CD14-positive monocyte (primary cell): ENCODE measurements around the gene TBC1D5. TPM values are rescaled to one million over a fixed set of nuclear protein-coding genes. Genes with fewer than 3 reads are reported as not detected.

Source experiments
- DNase-seq, 3 donors: peaks; one replicate each; pipeline ENCODE4 v3.0.0-alpha.2; 2011 to 2022
- H2AFZ ChIP-seq: 2 replicates; pipeline ENCODE4 v1.6.0; 2012; ENCODE audit warnings: mild to moderate bottlenecking, low read depth, low read length, inconsistent platforms; ENCODE audit not compliant: insufficient read depth, poor library complexity, severe bottlenecking
- H3K27ac ChIP-seq, 2 donors: 1 replicate in 1 of 2; 2 replicates in 1 of 2; pipeline ENCODE4 v1.5.1; 2012 to 2013; ENCODE audit warnings: low read length in 2 of 2, control low read depth in 1 of 2, inconsistent platforms in 1 of 2, low read depth in 1 of 2, mild to moderate bottlenecking in 1 of 2
- H3K27me3 ChIP-seq, 2 donors: one replicate each; pipeline versions ENCODE4 v1.6.0 to v1.6.1; 2011 to 2013; ENCODE audit warnings: low read length in 2 of 2; ENCODE audit not compliant: control insufficient read depth in 2 of 2, insufficient read depth in 2 of 2
- H3K36me3 ChIP-seq, 2 donors: replicated peaks in 1 of 2; 1 replicate in 1 of 2; 2 replicates in 1 of 2; pipeline versions ENCODE4 v1.5.1 to v1.6.1; 2012 to 2013; ENCODE audit warnings: low read length in 2 of 2, control low read depth in 1 of 2, inconsistent platforms in 1 of 2, mild to moderate bottlenecking in 1 of 2; ENCODE audit not compliant: insufficient read depth in 2 of 2, control insufficient read depth in 1 of 2
- H3K4me1 ChIP-seq, 2 donors: 1 replicate in 1 of 2; 2 replicates in 1 of 2; pipeline versions ENCODE4 v1.5.1 to v1.6.1; 2012 to 2013; ENCODE audit warnings: low read length in 2 of 2, control low read depth in 1 of 2, inconsistent platforms in 1 of 2, mild to moderate bottlenecking in 1 of 2, moderate library complexity in 1 of 2; ENCODE audit not compliant: insufficient read depth in 2 of 2, control insufficient read depth in 1 of 2
- H3K4me2 ChIP-seq: replicated peaks from 2 replicates; pipeline ENCODE3; 2012; ENCODE audit warnings: low read length, moderate library complexity, mild to moderate bottlenecking; ENCODE audit not compliant: poor library complexity, severe bottlenecking; ENCODE audit errors: extremely low read depth
- H3K4me3 ChIP-seq, 3 experiments: fragments of 200-600 bp in 1 of 3; sonication (generic) in 1 of 3; replicated peaks in 1 of 3; 1 replicate in 2 of 3; 2 replicates in 1 of 3; pipeline ENCODE4 v1.5.1; 2011 to 2013; ENCODE audit warnings: low read length in 3 of 3, mild to moderate bottlenecking in 3 of 3, control low read depth in 2 of 3, low read depth in 2 of 3, inconsistent platforms in 1 of 3, moderate library complexity in 1 of 3
- H3K79me2 ChIP-seq: 2 replicates; pipeline ENCODE4 v1.6.0; 2012; ENCODE audit warnings: mild to moderate bottlenecking, control low read depth, inconsistent platforms, low read length, moderate library complexity; ENCODE audit not compliant: insufficient read depth
- H3K9ac ChIP-seq: 2 replicates; pipeline ENCODE4 v1.6.0; 2017; ENCODE audit warnings: low read length, mild to moderate bottlenecking; ENCODE audit not compliant: insufficient read depth, poor library complexity, severe bottlenecking
- H3K9me3 ChIP-seq, 2 donors: replicated peaks in 1 of 2; 1 replicate in 1 of 2; 2 replicates in 1 of 2; pipeline versions ENCODE4 v1.5.1 to v1.6.1; 2012 to 2013; ENCODE audit warnings: low read length in 2 of 2, control low read depth in 1 of 2; ENCODE audit not compliant: control insufficient read depth in 1 of 2, insufficient read depth in 1 of 2
- H4K20me1 ChIP-seq: 2 replicates; pipeline ENCODE4 v1.6.0; 2012; ENCODE audit warnings: mild to moderate bottlenecking, low read length, control low read depth, moderate library complexity; ENCODE audit not compliant: insufficient read depth
- H3K27ac Mint-ChIP-seq, 7 donors: one replicate each; pipeline ENCODE4 v1.8.0; 2020; ENCODE audit warnings: mild to moderate bottlenecking in 7 of 7, mixed read lengths in 7 of 7, moderate library complexity in 6 of 7, inconsistent platforms in 2 of 7
- H3K27me3 Mint-ChIP-seq, 3 donors: one replicate each; pipeline ENCODE4 v1.8.0; 2021 to 2022; ENCODE audit warnings: low read depth in 3 of 3, mild to moderate bottlenecking in 3 of 3, mixed read lengths in 3 of 3, moderate library complexity in 3 of 3, inconsistent platforms in 1 of 3
- H3K36me3 Mint-ChIP-seq, 2 donors: one replicate each; pipeline ENCODE4 v1.8.0; 2020; ENCODE audit warnings: mixed read lengths in 2 of 2, inconsistent platforms in 1 of 2, mild to moderate bottlenecking in 1 of 2
- H3K4me1 Mint-ChIP-seq: one replicate; pipeline ENCODE4 v1.8.0; 2020; ENCODE audit warnings: mild to moderate bottlenecking, mixed read lengths
- H3K4me3 Mint-ChIP-seq, 2 donors: one replicate each; pipeline ENCODE4 v1.8.0; 2020; ENCODE audit warnings: mild to moderate bottlenecking in 2 of 2, mixed read lengths in 2 of 2, moderate library complexity in 1 of 2
- H3K9me3 Mint-ChIP-seq, 7 donors: one replicate each; pipeline ENCODE4 v1.8.0; 2020 to 2022; ENCODE audit warnings: mixed read lengths in 7 of 7, mild to moderate bottlenecking in 6 of 7, moderate library complexity in 6 of 7, inconsistent platforms in 2 of 7
- CTCF ChIP-seq: fragments of 200-600 bp; IDR thresholded peaks from one replicate; pipeline ENCODE4 v1.8.0; 2022; ENCODE audit warnings: antibody characterized with exemption, mild to moderate bottlenecking
- WGBS: methylation state at CpG from one replicate; pipeline ENCODE4 v1.1.5; 2013; ENCODE audit warnings: missing lambda C conversion rate; ENCODE audit not compliant: insufficient coverage; 5-methylcytosine and 5-hydroxymethylcytosine counted together
- intact Hi-C, 2 donors: fragments of 100-400 bp; cut with micrococcal nuclease; formaldehyde crosslinking; loops; one replicate each; pipeline versions ENCODE4 v1.15.0 to v1.15.1; 2023
- polyA plus RNA-seq, 3 donors: library from polyadenylated mRNA; depleted of rRNA in 1 of 3; unstranded in 2 of 3; stranded (reverse) in 1 of 3; fragments of 300-500 nt in 2 of 3; fragments of >200 nt in 1 of 3; fragmentation: Illumina TruSeq in 2 of 3; gene quantifications; 1 replicate in 2 of 3; 2 replicates in 1 of 3; pipeline ENCODE4 v1.2.3, GENCODE V29; 2012 to 2021

Gene TBC1D5
- polyA plus RNA-seq, 3 donors = 17.6 to 35.3 (median 21.0) TPM

DNA sequence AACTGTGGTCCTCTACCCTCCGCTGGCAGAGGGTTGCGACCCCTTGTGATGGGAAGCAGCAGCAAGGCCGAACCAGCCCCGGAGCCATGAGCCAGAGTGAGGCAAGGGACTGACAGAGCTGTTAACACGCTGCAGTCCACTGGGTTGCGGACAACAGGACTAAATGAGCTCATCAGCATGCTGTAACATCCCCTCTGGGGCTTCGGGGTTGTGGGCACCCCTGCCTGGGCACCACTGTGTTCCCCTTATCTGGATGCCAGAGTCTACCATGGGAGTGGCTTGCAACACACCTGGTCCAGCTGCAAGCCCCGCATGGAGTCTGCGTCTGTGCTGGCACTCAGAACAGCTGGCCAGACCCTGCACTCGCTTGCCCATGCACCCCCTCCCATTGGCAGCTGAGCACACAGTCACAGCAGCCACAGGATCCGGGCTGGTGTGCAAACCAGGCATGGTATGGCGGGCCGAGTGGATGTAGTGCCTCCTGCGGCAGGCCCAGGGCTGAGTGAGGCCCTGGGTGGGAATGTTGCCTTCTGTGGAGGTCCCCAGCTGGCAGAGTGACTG is 453.5 kb downstream of the TBC1D5 start:
- peak overlapping the region in 1 of 7 donors; percentile 10 for H3K27ac Mint-ChIP-seq
- H3K27ac ChIP-seq = no peak overlapping the region
- no peaks in the 10 kb centered on the region for H4K20me1 ChIP-seq
- no peak overlapping the region for H3K4me2 ChIP-seq
- H3K9me3 Mint-ChIP-seq = no peaks in the 10 kb centered on the region
- no peaks in the 10 kb centered on the region for H3K79me2 ChIP-seq
- peaks cover 22 to 42% of the 10 kb centered on the region in 2 donors for H3K36me3 ChIP-seq
- H3K4me3 ChIP-seq = no peak overlapping the region
- DNase-seq = no peak
- no peak for TF ChIP-seq CTCF
- no peaks in the 10 kb centered on the region for H3K9me3 ChIP-seq
- H3K4me1 ChIP-seq = no peaks in the 10 kb centered on the region
- no peaks in the 10 kb centered on the region for H3K4me1 Mint-ChIP-seq
- H3K27me3 Mint-ChIP-seq = peaks cover 0 to 1% (median 0%) of the 10 kb centered on the region in 3 donors
- peaks cover 26 to 33% of the 10 kb centered on the region in 2 donors for H3K36me3 Mint-ChIP-seq
- 99% methylated on average over 12 of the region's 14 CpGs for WGBS
- no peak overlapping the region for H2AFZ ChIP-seq
- H3K4me3 Mint-ChIP-seq = no peak overlapping the region
- intact Hi-C loops = no loop called here
- H3K27me3 ChIP-seq = no peaks in the 10 kb centered on the region
- H3K9ac ChIP-seq = no peak overlapping the region

GRCh38 chr3:17287006-17287689 is 455.3 kb downstream of the TBC1D5 start:
- no peaks in the 10 kb centered on the region for H3K79me2 ChIP-seq
- WGBS = no CpG with 5 or more reads among the region's 5 CpGs
- H4K20me1 ChIP-seq = no peaks in the 10 kb centered on the region
- H3K9me3 ChIP-seq = no peaks in the 10 kb centered on the region
- Mint-ChIP-seq H3K4me1 (no peaks in the 10 kb centered on the region), H3K4me3 (no peak overlapping the region), H3K27ac (no peak overlapping the region), H3K36me3 (peaks cover 31 to 33% of the 10 kb centered on the region in 2 donors), H3K27me3 (peaks cover 0 to 1% (median 0%) of the 10 kb centered on the region in 3 donors), H3K9me3 (no peaks in the 10 kb centered on the region)
- no peak for TF ChIP-seq CTCF
- peaks cover 22 to 46% of the 10 kb centered on the region in 2 donors for H3K36me3 ChIP-seq
- H3K27ac ChIP-seq = no peak overlapping the region
- no peak overlapping the region for H3K4me3 ChIP-seq
- H2AFZ ChIP-seq = no peak overlapping the region
- H3K4me2 ChIP-seq = no peak overlapping the region
- no peaks in the 10 kb centered on the region for H3K4me1 ChIP-seq
- no peaks in the 10 kb centered on the region for H3K27me3 ChIP-seq
- intact Hi-C loops = no loop called here
- no peak overlapping the region for H3K9ac ChIP-seq
- DNase-seq = no peak
